EH (cell line): ENCODE data around the gene GZMB.
"Not testable (repeated sequence)": the region's sequence is repeated elsewhere in the genome, so short reads cannot be mapped to it uniquely, and the experiment has no call there.

Experiments
- DNase-seq: peaks from one replicate; pipeline ENCODE4 v3.0.0-alpha.2; 2015; ENCODE audit warnings: low read depth

Gene GZMB

GRCh38 chr14:24634158-24634557 lies at the start of gene GZMB:
Gene GZMB, minus strand, starts transcription at chr14:24634190. Its CDS starts 30 bp downstream, at chr14:24634160.
- DNase-seq = no peak

GRCh38 chr14:24681056-24681455 lies 47.1 kb upstream of the GZMB start:
- DNase-seq = no peak

GRCh38 chr14:24680516-24680915 lies 46.5 kb upstream of the GZMB start:
- no peak for DNase-seq

GRCh38 chr14:24679248-24679961 lies 45.4 kb upstream of the GZMB start:
- no peak for DNase-seq

GRCh38 chr14:24678801-24679247 lies 44.8 kb upstream of the GZMB start:
- peak; percentile 84 for DNase-seq

GRCh38 chr14:24677956-24678355 lies 44.0 kb upstream of the GZMB start:
- no peak for DNase-seq

- peak; percentile 0 for DNase-seq
Measured at GRCh38 chr14:24674204-24674970, 40.4 kb upstream of the GZMB start.

GRCh38 chr14:24673534-24674203 lies 39.7 kb upstream of the GZMB start:
- no peak for DNase-seq

GRCh38 chr14:24673059-24673458 lies 39.1 kb upstream of the GZMB start:
- DNase-seq = no peak

- no peak for DNase-seq
Measured at GRCh38 chr14:24670594-24670993, 36.6 kb upstream of the GZMB start.

- no peak for DNase-seq
Measured at GRCh38 chr14:24669651-24670050, 35.7 kb upstream of the GZMB start.

GRCh38 chr14:24665440-24665991 lies 31.5 kb upstream of the GZMB start:
- no peak for DNase-seq

- no peak for DNase-seq
Measured at GRCh38 chr14:24664366-24664765, 30.4 kb upstream of the GZMB start.

GRCh38 chr14:24662753-24663152 lies 28.8 kb upstream of the GZMB start:
- no peak for DNase-seq

GRCh38 chr14:24659916-24660570 lies 26.1 kb upstream of the GZMB start:
- no peak for DNase-seq

GRCh38 chr14:24648361-24648760 lies 14.4 kb upstream of the GZMB start:
- not testable (repeated sequence) for DNase-seq

- no peak for DNase-seq
Measured at GRCh38 chr14:24639905-24640304, 5.9 kb upstream of the GZMB start.

- no peak for DNase-seq
Measured at GRCh38 chr14:24639270-24639669, 5.3 kb upstream of the GZMB start.

- DNase-seq = no peak
Measured at GRCh38 chr14:24633353-24633752, 637 bp downstream of the GZMB start.

- DNase-seq = no peak
Measured at GRCh38 chr14:24632761-24633160, 1.2 kb downstream of the GZMB start.

GRCh38 chr14:24632336-24632735 lies 1.7 kb downstream of the GZMB start:
- no peak for DNase-seq

GRCh38 chr14:24631749-24632335 lies 2.1 kb downstream of the GZMB start:
- no peak for DNase-seq
